Stimulated activated effector memory CD8-positive, alpha-beta T cell treated with anti-CD3 and anti-CD28 coated beads, Interleukin-12 subunit alpha, Interleukin-12 subunit beta, amount 100 ng/mL, for 72 hours (primary cell): ENCODE data around the gene ATP7B.

Experiments used
- ATAC-seq: fragments of 150-1000 bp; cut with Tn5 transposase; 2 replicates; pipeline ENCODE4 v1.10.0; 2021
- DNase-seq, 2 donors: peaks; one replicate each; pipeline ENCODE4 v3.0.0; 2021 to 2022; ENCODE audit warnings: low spot score in 2 of 2
- H3K27ac Mint-ChIP-seq: one replicate; pipeline ENCODE4 v1.8.0; 2022; ENCODE audit warnings: mild to moderate bottlenecking, mixed read lengths
- H3K36me3 Mint-ChIP-seq: one replicate; pipeline ENCODE4 v1.8.0; 2022; ENCODE audit warnings: mild to moderate bottlenecking, mixed read lengths
- H3K4me1 Mint-ChIP-seq: one replicate; pipeline ENCODE4 v1.8.0; 2022; ENCODE audit warnings: mixed read lengths
- H3K4me3 Mint-ChIP-seq: one replicate; pipeline ENCODE4 v1.8.0; 2022; ENCODE audit warnings: mild to moderate bottlenecking, mixed read lengths
- H3K9me3 Mint-ChIP-seq: one replicate; pipeline ENCODE4 v1.8.0; 2022; ENCODE audit warnings: mixed read lengths

Gene ATP7B

GRCh38 chr13:51892657-51893056, 118.6 kb downstream of the ATP7B start:
- no peaks in the 10 kb centered on the region for H3K4me1 Mint-ChIP-seq
- no peaks in the 10 kb centered on the region for H3K36me3 Mint-ChIP-seq
- DNase-seq (no peak), ATAC-seq (no peak)
- no peak overlapping the region for H3K4me3 Mint-ChIP-seq
- H3K9me3 Mint-ChIP-seq = no peaks in the 10 kb centered on the region
- H3K27ac Mint-ChIP-seq = no peak overlapping the region

- no peaks in the 10 kb centered on the region for H3K36me3 Mint-ChIP-seq
- DNase-seq = no peak
- ATAC-seq = no peak
- no peak overlapping the region for H3K27ac Mint-ChIP-seq
- no peaks in the 10 kb centered on the region for H3K4me1 Mint-ChIP-seq
- H3K4me3 Mint-ChIP-seq = no peak overlapping the region
- no peaks in the 10 kb centered on the region for H3K9me3 Mint-ChIP-seq
These were observed 123.8 kb downstream of the ATP7B start for GRCh38 chr13:51887468-51887867.

- no peaks in the 10 kb centered on the region for H3K4me1 Mint-ChIP-seq
- ATAC-seq = no peak
- H3K27ac Mint-ChIP-seq = no peak overlapping the region
- no peak for DNase-seq
- peaks cover 4% of the 10 kb centered on the region for H3K9me3 Mint-ChIP-seq
- H3K36me3 Mint-ChIP-seq = no peaks in the 10 kb centered on the region
- no peak overlapping the region for H3K4me3 Mint-ChIP-seq
These were observed 125.6 kb downstream of the ATP7B start for GRCh38 chr13:51885651-51886050.

- no peak for DNase-seq
- Mint-ChIP-seq H3K27ac (no peak overlapping the region), H3K4me1 (no peaks in the 10 kb centered on the region), H3K36me3 (no peaks in the 10 kb centered on the region), H3K4me3 (no peak overlapping the region), H3K9me3 (peaks cover 4% of the 10 kb centered on the region)
- ATAC-seq = no peak
These were observed 128.0 kb downstream of the ATP7B start for GRCh38 chr13:51883226-51883600.
